Myocyte (in vitro differentiated cells): Measurements from ENCODE around the gene NGF. TPM values are rescaled to one million over a fixed set of nuclear protein-coding genes. Genes with fewer than 3 reads are reported as not detected.

Experiments used
- DNase-seq: peaks from one replicate; pipeline ENCODE4 v3.0.0-alpha.2; 2012; ENCODE audit warnings: low read depth
- total RNA-seq: library from RNA; depleted of rRNA; stranded (reverse); fragments of >200 nt; gene quantifications from 2 replicates; pipeline ENCODE4 v1.2.3, GENCODE V29; 2014

NGF gene
- total RNA-seq, 1 donor from 2014 or later, result 0.51 TPM

- no peak for DNase-seq
Observed at GRCh38 chr1:115239426-115239825, 98.6 kb downstream of the NGF start.

GRCh38 chr1:115239148-115239422 is 99.0 kb downstream of the NGF start:
- DNase-seq, result no peak

GRCh38 chr1:115238336-115239147 is 99.5 kb downstream of the NGF start:
- DNase-seq, result no peak

GRCh38 chr1:115237507-115237906 is 100.5 kb downstream of the NGF start:
- no peak for DNase-seq

GRCh38 chr1:115237023-115237422 is 101.0 kb downstream of the NGF start:
- DNase-seq, result no peak

Other genes with a start within 250 kb of the NGF start
- 0.51 and 0.88 TPM in 2 replicates for gene TSPAN2, start 248.7 kb downstream of the NGF start, total RNA-seq